ENCODE results near the gene WDR1. TPM values are rescaled to one million over a fixed set of nuclear protein-coding genes. Genes with fewer than 3 reads are reported as not detected.

Gene WDR1
- total and polyA plus RNA-seq, 11 donors, result 76.1 to 299 (median 185) TPM

DNA sequence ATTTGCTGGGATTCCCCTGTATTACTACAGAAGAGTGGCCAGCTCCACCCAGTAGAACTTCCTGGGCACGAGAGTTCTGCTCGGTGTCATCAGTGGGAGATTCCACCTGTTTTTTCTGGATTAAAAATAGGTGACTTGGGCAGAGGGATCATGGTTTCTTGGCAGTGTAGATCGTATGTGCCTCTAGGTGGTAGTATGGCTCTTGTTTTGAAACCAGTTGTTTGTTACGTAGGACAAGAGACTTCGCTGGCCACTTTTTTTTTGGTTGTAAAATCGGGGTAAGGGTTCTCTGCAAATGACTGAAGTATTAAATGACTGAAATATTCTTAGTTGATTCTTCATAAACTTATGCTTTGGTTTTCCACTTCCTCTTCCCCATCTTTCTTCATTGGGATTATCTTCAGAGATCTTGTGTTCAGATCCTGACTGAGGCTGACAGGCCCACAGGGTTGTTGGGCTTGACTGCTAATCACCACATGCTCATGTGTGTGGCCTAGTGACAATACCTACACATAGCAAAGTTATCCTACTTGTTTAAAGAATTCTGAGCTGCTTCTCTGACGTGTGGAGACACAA is 43.8 kb upstream of the WDR1 start:
- peaks cover 0 to 11% (median 0%) of the 10 kb centered on the region in 12 donors for H3K4me1 ChIP-seq
- peak in 3 of 4 donors; percentile 16 to 49 (median 46) for ATAC-seq

DNA sequence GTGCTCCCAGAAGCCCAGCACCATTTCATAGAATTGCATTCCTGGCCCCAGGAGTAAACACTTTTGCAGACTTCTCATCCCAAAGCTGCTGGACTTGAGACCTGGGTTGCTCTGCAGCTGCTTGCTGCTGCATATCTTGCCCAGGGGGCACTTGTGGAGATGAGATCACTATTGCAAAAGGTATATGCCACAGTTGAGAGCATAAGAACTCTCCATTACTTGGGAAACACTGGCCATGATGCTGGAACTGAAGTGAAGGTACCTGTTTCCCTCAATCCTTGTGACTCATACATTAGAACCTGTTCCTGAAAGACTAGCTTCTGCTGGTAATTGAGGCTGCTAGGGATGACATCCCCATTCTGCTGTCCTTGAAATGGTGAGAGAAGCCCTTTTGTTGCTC is 43.1 kb upstream of the WDR1 start:
- Histone ChIP-seq H3K36me3 (no peaks in the 10 kb centered on the region), H3K4me1 (peaks cover 0 to 11% (median 0%) of the 10 kb centered on the region in 12 donors), H3K27ac (no peak overlapping the region), H3K4me3 (no peak overlapping the region), H3K27me3 (no peaks in the 10 kb centered on the region), H3K9me3 (no peaks in the 10 kb centered on the region)
- intact Hi-C loops (cut with DNase I), result loop anchor here in 9 of 10 donors (1.0 to 5.0 kb wide), 7 partner anchors 241 to 389 kb away; partner anchors contain the start of gene ZNF518B (in 1 of the 9)
- DNase-seq (no peak), ATAC-seq (no peak)
- TF ChIP-seq POLR2A (IDR thresholded peaks at IDR 0.05) (no peak), CTCF (IDR thresholded peaks at IDR 0.05) (no peak)

More for the DNA sequence above, 43.8 kb upstream of the WDR1 start:
- Histone ChIP-seq H3K9me3 (no peaks in the 10 kb centered on the region), H3K27me3 (no peaks in the 10 kb centered on the region), H3K36me3 (no peaks in the 10 kb centered on the region), H3K4me3 (no peak overlapping the region), H3K27ac (no peak overlapping the region)
- TF ChIP-seq CTCF (IDR thresholded peaks at IDR 0.05) (peak; percentile 10 to 49 (median 32)), POLR2A (IDR thresholded peaks at IDR 0.05) (no peak)
- DNase-seq, result no peak
- WGBS, 4 donors, result 40 to 44% (median 42%) methylated on average over 7 of the region's 7 CpGs
- intact Hi-C loops (cut with DNase I), result loop anchor here in 8 of 10 donors (1.0 to 5.0 kb wide), 7 partner anchors 240 to 388 kb away; partner anchors contain the start of gene ZNF518B (in 1 of the 8)

GRCh38 chr4:10158333-10158942 is 41.8 kb upstream of the WDR1 start:
- no peaks in the 10 kb centered on the region for H3K36me3 ChIP-seq
- no peak for TF ChIP-seq CTCF (IDR thresholded peaks at IDR 0.05)
- TF ChIP-seq POLR2A (IDR thresholded peaks at IDR 0.05), result no peak
- intact Hi-C loops (cut with DNase I), result loop anchor here in 5 of 10 donors (2.0 to 5.0 kb wide), 2 partner anchors 389 to 390 kb away; no protein-coding TSS in a partner anchor
- H3K4me1 ChIP-seq, result peaks cover 0 to 6% (median 0%) of the 10 kb centered on the region in 12 donors
- 59 to 73% (median 66%) methylated on average over 9 of the region's 9 CpGs for WGBS, 4 donors
- ATAC-seq, result no peak
- H3K9me3 ChIP-seq, result no peaks in the 10 kb centered on the region
- no peaks in the 10 kb centered on the region for H3K27me3 ChIP-seq
- peak overlapping the region in 1 of 12 donors; percentile 71 for H3K27ac ChIP-seq
- no peak overlapping the region for H3K4me3 ChIP-seq
- no peak for DNase-seq
